Fibroblast of the aortic adventitia (primary cell): ENCODE results near the gene UCKL1. TPM values are rescaled to one million over a fixed set of nuclear protein-coding genes. Genes with fewer than 3 reads are reported as not detected.
A peak's percentile ranks its signal among the peaks of the same experiment; 100 is the strongest.
"Not testable (repeated sequence)": the region's sequence is repeated elsewhere in the genome, so short reads cannot be mapped to it uniquely, and the experiment has no call there.

Experiments
- DNase-seq: peaks from one replicate; pipeline ENCODE4 v3.0.0-alpha.2; 2010; ENCODE audit warnings: low read depth
- H3K4me3 ChIP-seq: 2 replicates; pipeline ENCODE4 v1.5.1; 2011; ENCODE audit warnings: low read depth, mild to moderate bottlenecking, control low read depth, low read length, moderate library complexity
- total RNA-seq: library from RNA; depleted of rRNA; stranded (reverse); fragments of >200 nt; gene quantifications from 2 replicates; pipeline ENCODE4 v1.2.3, GENCODE V29; 2012; ENCODE audit warnings: low replicate concordance
- TF ChIP-seq, protein P1 (sequence below): IDR thresholded peaks from 2 replicates; pipeline ENCODE4 v1.5.1; 2011; ENCODE audit warnings: mild to moderate bottlenecking, low read length, control low read depth, inconsistent platforms; ENCODE audit not compliant: insufficient read depth

UCKL1 gene
- total RNA-seq, 1 donor, result 16.0 TPM

GRCh38 chr20:63934271-63935068 is 21.7 kb downstream of the UCKL1 start:
- TF ChIP-seq, protein P1, sequence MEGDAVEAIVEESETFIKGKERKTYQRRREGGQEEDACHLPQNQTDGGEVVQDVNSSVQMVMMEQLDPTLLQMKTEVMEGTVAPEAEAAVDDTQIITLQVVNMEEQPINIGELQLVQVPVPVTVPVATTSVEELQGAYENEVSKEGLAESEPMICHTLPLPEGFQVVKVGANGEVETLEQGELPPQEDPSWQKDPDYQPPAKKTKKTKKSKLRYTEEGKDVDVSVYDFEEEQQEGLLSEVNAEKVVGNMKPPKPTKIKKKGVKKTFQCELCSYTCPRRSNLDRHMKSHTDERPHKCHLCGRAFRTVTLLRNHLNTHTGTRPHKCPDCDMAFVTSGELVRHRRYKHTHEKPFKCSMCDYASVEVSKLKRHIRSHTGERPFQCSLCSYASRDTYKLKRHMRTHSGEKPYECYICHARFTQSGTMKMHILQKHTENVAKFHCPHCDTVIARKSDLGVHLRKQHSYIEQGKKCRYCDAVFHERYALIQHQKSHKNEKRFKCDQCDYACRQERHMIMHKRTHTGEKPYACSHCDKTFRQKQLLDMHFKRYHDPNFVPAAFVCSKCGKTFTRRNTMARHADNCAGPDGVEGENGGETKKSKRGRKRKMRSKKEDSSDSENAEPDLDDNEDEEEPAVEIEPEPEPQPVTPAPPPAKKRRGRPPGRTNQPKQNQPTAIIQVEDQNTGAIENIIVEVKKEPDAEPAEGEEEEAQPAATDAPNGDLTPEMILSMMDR, result peak; percentile 33
- no peak for DNase-seq
- no peak overlapping the region for H3K4me3 ChIP-seq

DNA sequence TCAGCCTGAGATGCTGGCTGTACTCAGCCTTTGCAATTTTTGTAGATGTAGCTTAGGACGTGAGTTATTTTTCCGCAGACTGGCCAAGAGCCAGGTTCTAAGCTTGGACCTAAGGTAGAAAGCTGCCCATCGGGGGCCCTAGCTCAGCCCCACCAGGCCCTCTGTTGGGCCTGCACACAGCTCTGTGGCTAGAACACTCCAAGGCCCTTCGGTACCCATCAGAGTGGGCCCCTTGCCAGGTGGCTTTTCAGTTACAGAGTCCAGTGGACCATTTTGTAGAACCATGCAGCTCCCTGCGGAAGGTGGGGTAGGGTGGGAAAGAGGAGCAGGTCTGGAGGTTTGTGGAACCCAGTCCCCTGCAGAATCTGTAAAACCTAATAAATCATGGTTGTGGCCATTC is 22.6 kb downstream of the UCKL1 start:
- no peak for DNase-seq
- TF ChIP-seq, protein P1, result no peak

DNA sequence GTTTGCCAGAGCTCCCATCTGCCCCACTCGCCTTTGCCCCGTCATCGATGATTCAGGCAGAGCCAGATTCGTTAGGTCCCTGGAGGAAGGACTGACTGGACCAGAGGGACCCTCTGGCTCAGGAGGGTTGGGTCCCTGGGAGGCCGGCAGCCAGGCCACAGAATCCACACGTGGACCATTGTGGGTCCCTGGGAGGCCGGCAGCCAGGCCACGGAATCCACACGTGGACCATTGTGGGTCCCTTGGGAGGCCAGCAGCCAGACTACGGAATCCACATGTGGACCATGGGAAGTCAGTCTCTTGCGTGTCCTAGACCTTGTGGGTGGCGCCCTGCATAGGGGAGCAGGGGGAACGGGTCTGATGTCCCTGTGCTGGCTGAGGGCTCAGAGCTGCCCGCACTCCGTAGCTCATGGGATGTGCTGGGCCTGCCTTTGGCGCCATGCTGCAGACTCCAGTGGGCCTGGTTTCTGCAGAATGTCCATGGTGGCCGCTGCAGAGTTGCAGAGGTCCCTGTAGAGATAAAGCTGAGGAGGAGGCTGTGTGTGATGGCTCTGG is 23.5 kb downstream of the UCKL1 start:
- DNase-seq, result no peak
- TF ChIP-seq, protein P1, result no peak
- H3K4me3 ChIP-seq, result no peak overlapping the region

More for the DNA sequence above, 22.6 kb downstream of the UCKL1 start:
- no peak overlapping the region for H3K4me3 ChIP-seq

- TF ChIP-seq, protein P1, result no peak
- no peak for DNase-seq
- no peak overlapping the region for H3K4me3 ChIP-seq
Measured at GRCh38 chr20:63931735-63932134, 24.5 kb downstream of the UCKL1 start.

GRCh38 chr20:63930971-63931553 is 25.2 kb downstream of the UCKL1 start:
- no peak overlapping the region for H3K4me3 ChIP-seq
- DNase-seq, result no peak

DNA sequence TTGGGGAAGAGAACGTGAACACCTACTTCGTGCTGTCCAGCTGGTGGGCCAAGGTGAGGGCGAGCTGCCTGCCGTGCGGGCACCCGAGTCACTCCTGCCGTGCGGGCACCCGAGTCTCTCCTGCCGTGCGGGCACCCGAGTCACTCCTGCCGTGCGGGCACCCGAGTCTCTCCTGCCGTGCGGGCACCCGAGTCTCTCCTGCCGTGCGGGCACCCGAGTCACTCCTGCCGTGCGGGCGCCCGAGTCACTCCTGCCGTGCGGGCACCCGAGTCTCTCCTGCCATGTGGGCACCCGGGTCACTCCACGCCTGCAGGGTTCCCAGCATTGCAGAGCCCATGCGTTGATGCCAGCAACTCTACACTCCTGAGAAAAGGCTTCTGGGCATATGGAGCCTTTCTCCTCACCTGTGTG is 26.7 kb downstream of the UCKL1 start:
- DNase-seq, H3K4me3 ChIP-seq: not testable (repeated sequence)

More at GRCh38 chr20:63930971-63931553, 25.2 kb downstream of the UCKL1 start:
- TF ChIP-seq, protein P1, result no peak

- no peak overlapping the region for H3K4me3 ChIP-seq
- no peak for DNase-seq
- TF ChIP-seq, protein P1, result no peak
Measured at GRCh38 chr20:63929071-63929470, 27.1 kb downstream of the UCKL1 start.
